Breast epithelium (tissue), 3 donors: Measurements from ENCODE around the gene ZNF793.

Experiments used
- POLR2A ChIP-seq: fragments of 450-650 bp; IDR thresholded peaks from one replicate; pipeline ENCODE4 v1.6.1; 2016; ENCODE audit warnings: antibody characterized with exemption, mild to moderate bottlenecking, moderate library complexity
- POLR2AphosphoS5 ChIP-seq, 3 donors: sonication (generic); formaldehyde crosslinking; IDR thresholded peaks; one replicate each; pipeline ENCODE4 v1.6.1; 2017; ENCODE audit warnings: antibody characterized with exemption in 3 of 3
- TF ChIP-seq, protein P1 (sequence below), 3 donors: fragments of 450-650 bp; IDR thresholded peaks; one replicate each; pipeline ENCODE4 v1.5.1; 2016 to 2017; ENCODE audit warnings: antibody characterized with exemption in 3 of 3, mild to moderate bottlenecking in 3 of 3, moderate library complexity in 3 of 3

GRCh38 chr19:37466798-37467607, 39.7 kb upstream of the ZNF793 start, which contains the start of gene ZNF569:
- TF ChIP-seq, protein P1, sequence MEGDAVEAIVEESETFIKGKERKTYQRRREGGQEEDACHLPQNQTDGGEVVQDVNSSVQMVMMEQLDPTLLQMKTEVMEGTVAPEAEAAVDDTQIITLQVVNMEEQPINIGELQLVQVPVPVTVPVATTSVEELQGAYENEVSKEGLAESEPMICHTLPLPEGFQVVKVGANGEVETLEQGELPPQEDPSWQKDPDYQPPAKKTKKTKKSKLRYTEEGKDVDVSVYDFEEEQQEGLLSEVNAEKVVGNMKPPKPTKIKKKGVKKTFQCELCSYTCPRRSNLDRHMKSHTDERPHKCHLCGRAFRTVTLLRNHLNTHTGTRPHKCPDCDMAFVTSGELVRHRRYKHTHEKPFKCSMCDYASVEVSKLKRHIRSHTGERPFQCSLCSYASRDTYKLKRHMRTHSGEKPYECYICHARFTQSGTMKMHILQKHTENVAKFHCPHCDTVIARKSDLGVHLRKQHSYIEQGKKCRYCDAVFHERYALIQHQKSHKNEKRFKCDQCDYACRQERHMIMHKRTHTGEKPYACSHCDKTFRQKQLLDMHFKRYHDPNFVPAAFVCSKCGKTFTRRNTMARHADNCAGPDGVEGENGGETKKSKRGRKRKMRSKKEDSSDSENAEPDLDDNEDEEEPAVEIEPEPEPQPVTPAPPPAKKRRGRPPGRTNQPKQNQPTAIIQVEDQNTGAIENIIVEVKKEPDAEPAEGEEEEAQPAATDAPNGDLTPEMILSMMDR (IDR thresholded peaks at IDR 0.05) = no peak
- TF ChIP-seq POLR2AphosphoS5 (IDR thresholded peaks at IDR 0.05) = peak; percentile 60 to 81 (median 70)
- TF ChIP-seq POLR2A = no peak
